Left renal pelvis (tissue), 4 donors: ENCODE measurements around the gene MAP2. TPM values are rescaled to one million over a fixed set of nuclear protein-coding genes. Genes with fewer than 3 reads are reported as not detected.

Experiments used
- DNase-seq, 4 donors: peaks; one replicate each; pipeline ENCODE4 v3.0.0-alpha.2; 2013; ENCODE audit warnings: low read depth in 4 of 4, low spot score in 3 of 4
- polyA plus RNA-seq, 4 donors: library from polyadenylated mRNA; unstranded; fragments of 120-200 nt; gene quantifications; one replicate each; pipeline ENCODE4 v1.2.1, GENCODE V29; 2013; ENCODE audit not compliant: insufficient read length in 4 of 4

Gene MAP2
- polyA plus RNA-seq, 4 donors = 21.9 to 34.0 (median 31.3) TPM

DNA sequence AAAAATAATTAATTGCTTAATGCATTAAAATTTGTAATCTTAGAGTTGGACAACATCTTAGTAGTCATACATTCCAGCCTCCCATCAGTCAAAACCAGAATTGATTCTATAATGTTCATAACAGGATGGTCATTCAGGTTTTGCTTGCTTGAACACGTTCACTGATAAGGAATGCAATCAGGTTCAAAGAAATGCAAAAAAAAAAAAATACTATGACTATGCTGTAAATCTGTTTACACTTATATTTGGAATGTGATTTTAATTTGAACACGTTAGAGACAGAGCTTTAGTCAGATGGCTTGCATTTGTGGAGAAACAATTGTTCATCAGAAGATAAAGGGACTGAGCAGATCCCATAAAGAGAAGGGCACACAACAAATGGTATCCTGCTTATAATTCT, 216.5 kb downstream of the MAP2 start:
- no peak for DNase-seq

DNA sequence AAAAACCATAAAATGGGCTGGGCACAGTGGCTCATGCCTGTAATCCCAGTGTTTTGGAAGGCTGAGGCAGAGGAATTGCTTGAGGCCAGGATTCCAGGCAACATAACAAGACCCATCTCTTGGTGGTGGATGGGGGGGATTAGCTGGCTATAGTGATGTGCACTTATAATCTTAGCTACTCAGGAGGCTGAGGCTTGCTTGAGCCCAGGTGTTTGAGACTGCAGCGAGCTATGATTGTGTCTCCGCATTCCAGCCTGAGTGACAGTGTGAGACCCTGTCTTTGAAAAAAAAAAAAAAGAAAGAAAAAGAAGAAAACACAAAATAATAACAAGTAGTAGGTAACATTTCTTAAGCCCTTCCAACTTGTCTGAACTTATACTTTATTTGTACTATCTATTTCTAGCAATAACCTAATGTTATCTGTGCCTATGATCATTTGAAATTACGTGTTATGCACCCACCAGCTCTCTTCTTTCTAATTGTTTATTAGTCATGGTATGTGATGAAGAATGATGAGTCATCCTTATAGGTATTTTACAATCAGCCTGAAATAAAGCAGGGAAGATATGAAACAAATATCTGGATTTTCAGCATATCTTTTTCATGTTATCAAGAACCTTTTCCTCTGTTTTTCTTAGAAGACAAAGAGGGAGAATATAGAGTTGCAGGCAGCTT, 218.4 kb downstream of the MAP2 start:
- no peak for DNase-seq

DNA sequence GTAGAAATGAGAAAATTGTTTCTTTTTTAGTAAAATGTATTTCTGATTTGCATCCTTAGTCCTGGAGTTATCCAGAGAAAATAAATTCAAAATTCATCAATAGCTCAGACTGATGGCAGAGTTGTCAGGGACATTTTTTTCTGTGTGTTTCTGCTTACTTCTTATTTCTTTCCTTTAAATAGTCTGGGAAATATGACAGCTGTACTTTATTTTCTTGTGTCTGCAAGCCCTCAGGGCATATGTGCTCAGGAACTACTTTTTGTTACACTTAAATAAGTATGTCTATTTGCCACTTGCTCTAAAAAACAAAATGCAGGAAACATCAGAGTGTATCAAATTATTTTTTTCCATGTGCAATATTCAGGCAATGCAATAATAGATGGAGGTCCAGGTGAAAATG, 221.0 kb downstream of the MAP2 start:
- DNase-seq = no peak

DNA sequence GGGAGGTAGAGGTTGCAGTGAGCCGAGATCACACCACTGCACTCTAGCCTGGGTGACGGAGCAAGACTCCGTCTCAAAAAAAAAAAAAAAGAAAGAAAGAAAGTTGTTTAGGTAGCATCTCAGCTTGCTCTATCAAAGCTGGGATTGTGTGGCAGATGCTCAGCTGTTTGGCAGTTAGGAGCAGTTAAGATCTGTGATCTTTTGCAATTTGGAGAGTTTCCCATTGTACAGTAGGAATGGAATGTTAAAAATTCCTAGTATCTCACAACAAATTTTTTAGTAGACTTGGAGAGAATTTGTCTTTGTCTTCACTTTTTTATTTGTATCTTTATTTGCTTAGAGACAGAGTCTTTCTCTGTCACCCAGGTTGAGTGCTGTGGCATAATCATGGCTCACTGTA, 224.9 kb downstream of the MAP2 start:
- no peak for DNase-seq

DNA sequence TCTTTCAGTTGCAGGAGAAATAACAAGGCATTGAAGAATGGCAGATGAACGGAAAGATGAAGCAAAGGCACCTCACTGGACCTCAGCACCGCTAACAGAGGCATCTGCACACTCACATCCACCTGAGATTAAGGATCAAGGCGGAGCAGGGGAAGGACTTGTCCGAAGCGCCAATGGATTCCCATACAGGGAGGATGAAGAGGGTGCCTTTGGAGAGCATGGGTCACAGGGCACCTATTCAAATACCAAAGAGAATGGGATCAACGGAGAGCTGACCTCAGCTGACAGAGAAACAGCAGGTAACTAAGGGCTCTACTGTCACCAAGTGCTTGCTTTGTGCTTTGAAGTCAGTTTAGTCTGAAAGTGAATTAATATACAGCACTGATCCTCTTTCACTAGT, 229.3 kb downstream of the MAP2 start:
- DNase-seq = no peak

DNA sequence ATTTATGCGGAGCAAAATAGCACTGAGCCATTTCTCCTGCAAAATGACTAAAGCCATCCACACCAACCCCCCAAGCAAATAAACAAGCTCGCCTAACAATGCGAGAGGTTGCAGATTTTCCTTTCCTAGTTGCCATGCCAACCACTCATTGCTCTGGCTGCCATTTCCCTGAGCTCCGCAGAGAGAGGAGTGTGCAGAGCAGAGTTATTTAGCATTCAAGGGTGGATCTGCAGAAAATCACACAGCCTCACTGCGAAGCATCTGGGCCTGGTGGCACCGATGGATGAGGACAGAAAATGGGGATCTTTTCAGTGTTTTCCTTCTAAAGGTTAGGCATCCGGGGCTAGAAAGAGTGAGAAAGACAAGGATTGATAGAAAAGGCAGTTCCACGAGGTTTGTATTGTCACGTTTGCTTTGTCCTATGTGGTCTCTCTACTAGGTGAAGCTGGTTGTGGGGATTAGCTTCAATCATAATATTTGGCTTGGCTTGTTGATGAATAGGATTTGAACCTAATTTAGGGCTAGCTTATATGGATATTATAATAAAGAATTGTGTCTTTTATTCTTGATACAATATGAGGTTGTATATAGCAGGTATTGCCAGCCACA, 237.5 kb downstream of the MAP2 start:
- no peak for DNase-seq

DNA sequence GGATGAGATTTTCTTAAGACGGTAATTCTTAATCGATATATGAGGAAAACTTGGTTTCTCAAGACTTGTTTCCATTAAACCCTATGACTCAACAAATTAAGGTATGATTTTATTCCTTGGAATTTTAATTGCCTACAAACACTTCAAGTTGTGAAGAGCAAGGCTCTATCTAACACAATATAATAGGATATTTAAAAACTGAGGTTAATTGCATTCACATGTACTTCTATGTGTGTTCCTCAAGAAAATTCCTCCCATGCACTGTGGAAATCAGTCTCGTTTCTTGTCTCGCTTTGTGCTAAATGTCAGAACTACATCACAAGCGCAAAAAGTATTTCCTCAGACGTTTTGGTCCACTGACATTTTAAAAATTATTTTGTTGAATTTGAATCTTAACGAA, 238.2 kb downstream of the MAP2 start:
- no peak for DNase-seq

DNA sequence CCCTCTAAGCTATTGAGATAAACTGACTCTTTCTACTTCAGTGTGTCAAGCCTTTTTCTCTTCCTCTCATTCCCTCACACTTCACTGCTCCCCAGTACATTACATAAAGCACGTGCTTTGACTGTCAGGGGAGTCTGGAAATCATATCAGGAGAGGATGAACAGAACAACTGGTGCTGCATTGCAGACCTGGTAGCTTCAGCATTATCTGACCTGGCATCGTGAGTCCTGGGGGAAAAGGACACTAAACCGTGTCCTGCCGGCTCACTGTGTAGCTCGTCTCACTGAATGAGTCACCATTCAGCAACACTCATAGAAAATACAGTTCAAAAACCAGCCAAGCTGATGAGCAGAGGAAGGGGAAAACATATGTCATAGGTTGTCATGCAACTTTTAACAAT, 239.3 kb downstream of the MAP2 start:
- DNase-seq = no peak

DNA sequence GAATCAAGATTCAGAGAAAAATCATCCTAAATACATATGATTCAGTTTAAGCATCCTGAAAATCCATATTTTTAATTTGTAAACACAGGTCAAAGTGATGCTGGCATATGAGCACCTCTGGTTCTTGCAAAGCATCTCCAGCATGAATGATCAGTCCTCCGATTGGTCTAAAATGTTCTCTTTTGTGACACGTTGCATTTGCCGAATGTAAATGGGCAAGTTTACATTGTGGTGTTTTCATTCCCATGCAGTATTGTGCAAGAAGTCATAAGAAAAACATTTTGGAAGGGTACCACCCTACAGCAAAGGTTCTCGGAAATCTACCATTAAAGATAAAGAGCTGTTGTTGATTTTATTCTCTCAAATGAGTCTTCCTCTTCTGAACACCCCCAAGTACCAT, 239.8 kb downstream of the MAP2 start:
- no peak for DNase-seq

DNA sequence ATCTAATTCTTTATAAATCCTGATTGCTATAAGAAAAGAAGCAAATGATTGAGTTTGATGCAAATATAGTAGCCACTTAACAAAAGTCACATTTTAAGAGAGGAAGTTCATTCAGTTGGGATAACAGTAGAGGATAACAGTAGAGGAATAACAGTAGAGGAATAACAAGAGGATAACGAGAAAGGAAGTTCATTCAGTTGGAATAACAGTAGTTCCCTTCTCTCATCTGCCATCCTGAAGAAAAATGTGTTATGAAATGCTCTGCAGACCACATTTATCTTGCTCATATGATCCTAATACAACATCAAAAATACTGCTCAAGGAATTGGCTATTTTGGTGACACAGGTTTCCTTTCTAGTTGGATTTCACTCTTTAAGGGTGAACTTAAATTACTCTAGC, 242.4 kb downstream of the MAP2 start:
- no peak for DNase-seq

DNA sequence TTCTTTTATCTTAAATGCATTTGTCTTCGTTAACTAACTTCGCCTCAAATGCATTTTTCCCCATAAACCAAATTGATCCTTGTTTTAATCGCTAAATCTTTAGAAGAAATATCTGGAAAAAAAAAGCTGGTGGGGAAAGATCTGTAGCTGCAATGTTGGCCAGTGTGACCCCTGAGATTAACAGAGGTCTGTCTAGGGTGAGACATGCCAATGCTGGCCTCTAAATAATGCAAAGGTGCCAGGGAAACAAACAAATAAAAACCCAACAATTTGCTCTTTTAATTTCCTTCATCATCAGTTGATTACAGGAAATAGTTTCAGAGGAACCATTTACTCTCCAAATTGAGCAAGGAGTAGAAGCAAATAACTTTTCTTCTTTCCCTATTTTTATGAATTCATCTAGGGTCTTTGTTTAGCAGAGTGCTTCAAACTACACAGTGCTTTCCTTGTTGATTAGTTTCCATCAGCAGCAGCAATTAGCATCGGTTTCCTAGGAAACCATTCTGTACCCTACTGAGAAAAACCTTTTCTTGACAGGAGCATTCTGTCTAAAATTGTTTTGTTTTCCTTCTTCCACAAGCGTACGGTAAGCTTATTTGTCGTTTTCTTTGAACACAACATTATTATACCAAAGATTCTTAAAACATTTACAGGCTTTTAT, 247.3 kb downstream of the MAP2 start:
- no peak for DNase-seq

DNA sequence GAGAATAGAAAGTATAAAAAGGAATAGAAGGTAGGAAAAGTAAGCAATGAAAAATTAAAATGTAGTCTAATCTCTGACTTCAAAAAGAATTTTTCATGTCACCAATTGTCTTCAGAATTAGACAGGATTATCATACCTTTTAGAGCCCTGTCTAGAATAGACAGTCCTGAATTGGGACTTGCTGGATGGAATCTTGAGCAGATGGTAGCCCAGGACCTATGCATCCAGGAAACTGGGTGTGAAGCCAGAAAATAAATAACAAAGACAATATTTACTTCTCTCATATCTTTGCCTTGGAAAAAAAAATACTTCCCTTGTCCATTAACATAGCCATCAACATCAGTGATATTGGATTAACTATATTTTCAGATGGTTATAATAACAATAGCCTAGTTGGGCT, 250.0 kb downstream of the MAP2 start:
- no peak for DNase-seq

DNA sequence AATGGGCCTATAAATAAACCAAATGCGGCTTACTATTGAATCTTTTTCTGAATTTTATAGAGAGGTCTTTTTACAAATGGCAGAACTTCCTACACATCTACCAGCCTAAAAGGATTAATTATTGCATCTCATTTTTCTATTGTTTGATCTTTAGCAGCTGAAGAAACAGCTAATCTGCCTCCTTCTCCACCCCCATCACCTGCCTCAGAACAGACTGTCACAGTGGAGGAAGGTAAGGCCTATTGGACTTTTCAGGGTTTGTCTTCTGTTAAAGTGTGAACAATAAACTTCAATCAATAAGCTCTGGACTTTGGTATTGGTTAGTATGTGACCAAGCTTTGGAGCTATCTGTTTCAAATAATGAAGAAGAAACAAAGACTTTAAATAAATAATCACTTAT, 256.7 kb downstream of the MAP2 start:
- no peak for DNase-seq

DNA sequence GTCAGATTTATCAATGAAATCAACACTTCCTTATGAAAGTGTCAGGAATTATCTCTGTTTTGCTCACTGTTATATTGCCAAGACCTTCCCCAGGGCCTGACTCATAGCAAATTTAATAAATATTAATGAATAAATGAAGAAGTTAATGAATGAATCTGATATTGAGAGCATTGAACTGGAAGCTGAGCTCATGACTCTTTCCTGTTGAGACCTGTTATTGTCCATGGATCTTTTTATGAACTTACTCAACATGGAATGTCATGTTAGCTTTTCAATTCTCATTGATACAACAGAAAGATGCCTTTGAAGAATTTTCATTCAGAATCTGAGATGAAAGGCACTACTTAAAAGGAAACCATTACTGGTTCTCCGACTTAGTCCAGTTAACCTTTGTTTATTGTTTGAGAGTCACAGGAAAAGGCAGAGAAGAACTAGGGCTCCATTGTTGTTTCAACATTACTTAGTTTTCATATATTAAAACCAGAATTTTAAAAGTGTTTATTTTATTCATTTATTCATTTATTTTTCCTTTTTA, 257.4 kb downstream of the MAP2 start:
- DNase-seq = no peak

DNA sequence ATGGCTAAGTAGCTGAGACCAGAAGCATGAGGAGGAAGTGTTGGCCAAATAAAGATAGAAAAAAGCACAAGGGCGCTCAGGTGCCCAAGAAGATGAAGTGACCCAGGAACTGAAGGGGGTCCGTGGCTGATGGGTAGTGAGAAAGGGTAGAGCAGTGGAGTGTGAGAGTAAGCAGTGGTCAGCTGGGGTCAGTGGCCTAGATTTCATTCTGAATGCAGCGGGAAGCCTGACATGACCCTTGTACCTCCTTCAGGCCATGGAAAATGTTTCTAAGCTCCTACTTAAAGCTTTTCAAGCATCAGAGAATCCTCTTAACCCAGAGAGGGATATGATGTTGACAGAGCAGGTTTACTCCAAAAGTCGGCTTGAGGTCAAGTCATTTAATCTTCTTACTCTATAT, 258.8 kb downstream of the MAP2 start:
- no peak for DNase-seq

DNA sequence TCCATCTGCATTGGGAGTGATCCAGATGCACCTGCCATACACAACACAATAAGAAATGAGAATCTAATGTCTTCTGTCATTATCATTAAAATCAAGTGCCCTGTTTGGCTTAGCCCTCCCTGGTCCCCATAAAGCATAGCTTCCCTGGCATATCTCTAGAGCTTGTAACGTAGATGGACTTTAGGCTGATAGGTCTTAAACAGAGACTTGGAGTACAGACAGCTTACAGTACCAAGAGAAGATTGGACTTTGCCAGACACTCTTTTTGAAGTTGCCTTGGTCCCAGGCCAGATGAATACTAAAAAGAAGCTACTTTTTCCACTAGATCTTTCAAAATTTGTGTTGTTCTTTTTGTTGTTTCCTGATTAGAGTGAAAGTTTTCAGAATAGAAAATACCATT, 261.5 kb downstream of the MAP2 start:
- no peak for DNase-seq

DNA sequence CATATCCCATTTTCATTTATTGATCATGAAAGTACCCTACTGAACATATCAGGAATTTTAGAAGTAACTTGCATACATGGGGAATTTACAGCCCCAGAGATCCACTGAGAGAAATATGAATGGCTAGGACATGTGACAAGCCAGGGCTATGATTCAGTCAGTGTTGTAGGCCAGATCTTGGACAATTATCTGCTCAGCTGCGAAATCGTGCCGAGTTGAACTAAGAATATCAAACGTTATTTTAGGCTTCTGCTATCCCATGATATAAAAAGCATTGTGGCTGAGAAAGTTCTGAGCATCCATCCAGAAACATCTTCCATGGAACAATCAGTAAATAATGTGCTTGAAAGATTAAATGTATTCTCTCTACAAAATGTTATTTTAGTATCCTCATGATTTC, 262.1 kb downstream of the MAP2 start:
- no peak for DNase-seq

DNA sequence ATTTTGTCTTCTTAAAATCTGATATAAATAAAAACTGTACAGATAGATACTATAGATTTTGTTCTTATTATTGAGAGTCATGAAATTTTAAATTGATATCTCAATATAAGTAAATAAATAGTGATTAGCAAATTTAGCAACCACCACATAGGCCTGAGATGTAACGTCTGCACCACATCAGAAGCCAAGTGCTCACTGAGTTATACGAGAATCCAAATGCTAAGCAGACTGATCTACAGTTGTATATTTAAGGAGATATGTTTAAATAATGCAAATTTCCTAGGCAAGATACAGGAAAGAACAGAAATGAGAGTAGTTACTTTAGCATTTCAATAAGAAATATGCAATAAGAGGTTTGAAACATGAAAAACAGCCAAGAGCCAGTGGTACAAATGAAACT, 262.6 kb downstream of the MAP2 start:
- DNase-seq = no peak

DNA sequence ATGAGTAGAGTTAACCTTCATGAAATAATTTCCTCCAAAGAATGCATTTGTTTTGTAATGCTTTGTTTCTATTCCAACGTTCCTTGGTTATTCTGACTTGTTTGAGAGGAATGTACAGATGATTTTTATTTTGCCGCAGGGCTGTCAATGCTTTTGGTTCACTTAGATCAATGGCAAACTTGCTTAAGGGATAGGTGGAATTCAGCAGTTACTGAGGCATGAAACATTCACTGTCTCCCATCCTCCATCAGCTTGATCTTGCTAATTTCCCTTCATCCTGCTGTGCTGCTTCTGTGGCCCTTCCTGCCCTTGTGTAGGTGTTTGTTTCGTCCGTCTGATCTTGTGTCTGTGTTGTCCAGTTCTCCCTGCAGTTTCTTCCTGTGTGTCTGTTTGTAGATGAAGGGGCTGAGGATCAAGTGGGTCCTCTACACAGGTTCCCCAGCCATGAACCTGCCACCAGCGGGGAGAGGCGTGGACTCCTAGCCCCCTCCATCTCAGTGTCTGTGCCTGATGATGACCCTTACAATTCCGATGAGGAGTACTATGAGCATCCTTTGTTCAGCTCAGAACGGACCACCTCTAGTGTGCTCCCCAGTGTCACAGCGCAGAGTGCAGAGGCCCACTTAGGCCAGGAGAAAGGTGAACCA, 263.6 kb downstream of the MAP2 start:
- no peak for DNase-seq

DNA sequence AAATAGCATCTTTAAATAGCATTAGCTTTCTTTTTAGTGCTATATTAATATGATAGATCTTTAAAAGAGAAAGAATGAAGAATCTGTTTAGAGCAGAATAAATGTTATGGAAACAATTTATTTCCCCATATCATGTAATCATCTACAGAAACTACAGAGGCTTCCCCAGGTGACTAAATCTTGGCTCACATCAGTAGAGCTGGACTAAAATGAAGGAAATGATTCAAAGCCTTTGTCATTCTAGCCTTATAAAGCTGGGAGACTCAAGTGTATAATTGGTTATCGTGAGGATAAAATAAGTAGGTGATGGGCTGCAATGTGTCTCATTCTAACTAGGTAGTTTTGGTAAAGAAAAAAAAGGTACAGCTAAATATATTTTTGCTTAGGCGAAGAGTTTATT, 264.5 kb downstream of the MAP2 start:
- DNase-seq = no peak

DNA sequence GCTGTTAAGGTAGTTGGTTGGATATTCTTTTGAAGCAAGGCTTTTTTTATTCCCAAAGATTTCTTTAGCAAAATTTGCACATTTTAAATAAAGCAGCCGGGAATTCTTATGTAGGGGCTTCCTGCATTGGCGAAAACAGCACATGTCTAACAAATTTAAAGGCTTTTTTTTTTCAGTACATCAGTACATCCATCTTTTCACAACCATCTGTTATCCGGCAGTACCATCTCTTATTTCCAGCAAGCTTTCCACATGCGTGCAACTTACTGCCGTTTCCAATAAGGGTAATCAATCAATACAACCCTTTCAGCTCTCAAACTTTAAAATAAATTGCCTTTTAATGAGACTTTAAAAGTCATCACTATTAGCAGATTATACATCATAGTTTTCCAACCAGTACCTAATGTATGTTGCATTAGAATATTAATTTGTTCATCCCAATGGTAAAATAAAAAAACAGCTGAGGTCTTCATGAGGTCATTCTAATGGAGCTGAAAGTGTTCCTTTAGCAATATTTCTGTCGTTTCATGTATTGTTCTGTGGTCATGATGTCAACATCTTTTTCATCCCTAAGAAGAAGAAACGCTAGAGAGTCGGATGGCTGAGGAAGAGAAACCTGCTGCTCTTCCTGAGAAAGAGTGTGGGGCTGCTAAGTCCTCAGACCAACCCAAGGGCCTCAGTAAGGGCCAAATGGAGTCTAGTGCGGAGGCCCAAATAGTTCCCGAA, 266.3 kb downstream of the MAP2 start:
- DNase-seq = no peak
